ENCODE data around the gene KCNN4. TPM values are rescaled to one million over a fixed set of nuclear protein-coding genes. Genes with fewer than 3 reads are reported as not detected.

KCNN4 gene
- total RNA-seq, 2 donors from 2014 or later: not detected

DNA sequence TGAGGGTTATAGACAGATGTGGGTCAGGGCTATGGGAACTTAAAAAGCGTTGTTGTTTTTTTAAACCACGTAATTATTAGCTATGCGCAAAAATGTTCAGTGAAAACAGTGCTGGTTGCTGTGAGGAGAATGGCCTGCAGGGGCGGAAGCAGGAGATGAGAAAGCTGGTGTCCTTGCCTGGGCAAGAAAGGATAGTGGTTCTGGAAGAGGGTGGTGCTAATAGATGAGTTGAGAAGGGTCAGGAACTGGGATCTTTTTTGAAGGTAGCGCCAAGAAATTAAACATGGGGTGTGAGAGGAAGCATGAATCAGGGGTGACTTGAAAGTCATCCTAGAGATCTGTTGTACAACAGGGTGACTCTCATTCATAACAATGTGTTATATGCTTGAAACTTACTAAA lies 21.3 kb downstream of the KCNN4 start:
- H3K4me1 ChIP-seq (ENCODE audit: control insufficient read depth, insufficient read depth, low read length): no peaks in the 10 kb centered on the region
- H3K9me3 ChIP-seq (ENCODE audit: control insufficient read depth, low read length): no peaks in the 10 kb centered on the region
- peaks cover 4% of the 10 kb centered on the region for H3K36me3 Mint-ChIP-seq (ENCODE audit: low read depth)
- H3K27ac ChIP-seq (ENCODE audit: low read depth, low read length): no peak overlapping the region
- no peaks in the 10 kb centered on the region for H3K27me3 ChIP-seq (ENCODE audit: control insufficient read depth, insufficient read depth, low read length, poor library complexity, severe bottlenecking)
- no peak overlapping the region for H3K4me3 ChIP-seq (ENCODE audit: low read length)
- H3K27ac Mint-ChIP-seq: peak overlapping the region; percentile 16
- TF ChIP-seq CTCF (conservative IDR thresholded peaks at IDR 0.05): peak; percentile 65
- no peak overlapping the region for H3K4me3 Mint-ChIP-seq
- DNase-seq: peak; percentile 62
- H3K36me3 ChIP-seq (ENCODE audit: control insufficient read depth, insufficient read depth, low read length): peaks cover 5% of the 10 kb centered on the region
- H3K9ac ChIP-seq (ENCODE audit: extremely low read depth, low read length, poor library complexity, severe bottlenecking): no peak overlapping the region
- H3K9me3 Mint-ChIP-seq: no peaks in the 10 kb centered on the region
- H3K27me3 Mint-ChIP-seq (ENCODE audit: insufficient read depth): peaks cover 3% of the 10 kb centered on the region
- 79 to 87% methylated on average over 5 of the region's 5 CpGs for WGBS, 2 experiments (ENCODE audit: insufficient coverage in 1 of 2, insufficient read length in 1 of 2)
- peaks cover 6% of the 10 kb centered on the region for H3K4me1 Mint-ChIP-seq

GRCh38 chr19:43755256-43755801 lies 25.4 kb downstream of the KCNN4 start:
- peak overlapping the region; percentile 99 for H3K27ac ChIP-seq (ENCODE audit: low read depth, low read length)
- DNase-seq: peak; percentile 86
- H3K27me3 ChIP-seq (ENCODE audit: control insufficient read depth, insufficient read depth, low read length, poor library complexity, severe bottlenecking): no peaks in the 10 kb centered on the region
- TF ChIP-seq CTCF (conservative IDR thresholded peaks at IDR 0.05): no peak
- H3K36me3 Mint-ChIP-seq (ENCODE audit: low read depth): peaks cover 19% of the 10 kb centered on the region
- peak overlapping the region; percentile 82 for H3K9ac ChIP-seq (ENCODE audit: extremely low read depth, low read length, poor library complexity, severe bottlenecking)
- H3K27ac Mint-ChIP-seq: peak overlapping the region; percentile 98
- no peaks in the 10 kb centered on the region for H3K27me3 Mint-ChIP-seq (ENCODE audit: insufficient read depth)
- peaks cover 11% of the 10 kb centered on the region for H3K36me3 ChIP-seq (ENCODE audit: control insufficient read depth, insufficient read depth, low read length)
- no peaks in the 10 kb centered on the region for H3K9me3 ChIP-seq (ENCODE audit: control insufficient read depth, low read length)
- H3K4me1 ChIP-seq (ENCODE audit: control insufficient read depth, insufficient read depth, low read length): no peaks in the 10 kb centered on the region
- peak overlapping the region; percentile 98 for H3K4me3 ChIP-seq (ENCODE audit: low read length)
- no peaks in the 10 kb centered on the region for H3K9me3 Mint-ChIP-seq
- peaks cover 17% of the 10 kb centered on the region for H3K4me1 Mint-ChIP-seq
- H3K4me3 Mint-ChIP-seq: peak overlapping the region; percentile 95
- 2 to 3% methylated on average over 16 to 28 of the region's 28 CpGs for WGBS, 2 experiments (ENCODE audit: insufficient coverage in 1 of 2, insufficient read length in 1 of 2)

- Mint-ChIP-seq H3K27ac (peak within 1 kb of the TSS; percentile 98), H3K27me3 (ENCODE audit: insufficient read depth) (no peaks in the 10 kb centered on the region), H3K36me3 (ENCODE audit: low read depth) (peaks cover 24% of the 10 kb centered on the region), H3K4me1 (peaks cover 22% of the 10 kb centered on the region), H3K4me3 (peak within 1 kb of the TSS; percentile 95), H3K9me3 (no peaks in the 10 kb centered on the region)
- TF ChIP-seq CTCF (conservative IDR thresholded peaks at IDR 0.05): no peak
- peak within 1 kb of the TSS; percentile 99 for H3K27ac ChIP-seq (ENCODE audit: low read depth, low read length)
- peaks cover 18% of the 10 kb centered on the region for H3K36me3 ChIP-seq (ENCODE audit: control insufficient read depth, insufficient read depth, low read length)
- peaks cover 3% of the 10 kb centered on the region for H3K4me1 ChIP-seq (ENCODE audit: control insufficient read depth, insufficient read depth, low read length)
- peak within 1 kb of the TSS; percentile 82 for H3K9ac ChIP-seq (ENCODE audit: extremely low read depth, low read length, poor library complexity, severe bottlenecking)
- peak; percentile 99 for DNase-seq
- no peaks in the 10 kb centered on the region for H3K9me3 ChIP-seq (ENCODE audit: control insufficient read depth, low read length)
- peak within 1 kb of the TSS; percentile 98 for H3K4me3 ChIP-seq (ENCODE audit: low read length)
- H3K27me3 ChIP-seq (ENCODE audit: control insufficient read depth, insufficient read depth, low read length, poor library complexity, severe bottlenecking): no peaks in the 10 kb centered on the region
- WGBS, 2 experiments (ENCODE audit: insufficient coverage in 1 of 2, insufficient read length in 1 of 2): 0 to 5% methylated on average over 4 to 79 of the region's 79 CpGs
Observed at GRCh38 chr19:43754503-43755255, 26.1 kb downstream of the KCNN4 start, which contains the start of gene SMG9. SMG9 (minus strand) TSS chr19:43754962; CDS start chr19:43750741, 4,221 bp downstream.
